ENCODE measurements around the gene QRFPR.
A peak's percentile ranks its signal among the peaks of the same experiment; 100 is the strongest.
"Not testable (repeated sequence)": the region's sequence is repeated elsewhere in the genome, so short reads cannot be mapped to it uniquely, and the experiment has no call there.

Gene QRFPR

DNA sequence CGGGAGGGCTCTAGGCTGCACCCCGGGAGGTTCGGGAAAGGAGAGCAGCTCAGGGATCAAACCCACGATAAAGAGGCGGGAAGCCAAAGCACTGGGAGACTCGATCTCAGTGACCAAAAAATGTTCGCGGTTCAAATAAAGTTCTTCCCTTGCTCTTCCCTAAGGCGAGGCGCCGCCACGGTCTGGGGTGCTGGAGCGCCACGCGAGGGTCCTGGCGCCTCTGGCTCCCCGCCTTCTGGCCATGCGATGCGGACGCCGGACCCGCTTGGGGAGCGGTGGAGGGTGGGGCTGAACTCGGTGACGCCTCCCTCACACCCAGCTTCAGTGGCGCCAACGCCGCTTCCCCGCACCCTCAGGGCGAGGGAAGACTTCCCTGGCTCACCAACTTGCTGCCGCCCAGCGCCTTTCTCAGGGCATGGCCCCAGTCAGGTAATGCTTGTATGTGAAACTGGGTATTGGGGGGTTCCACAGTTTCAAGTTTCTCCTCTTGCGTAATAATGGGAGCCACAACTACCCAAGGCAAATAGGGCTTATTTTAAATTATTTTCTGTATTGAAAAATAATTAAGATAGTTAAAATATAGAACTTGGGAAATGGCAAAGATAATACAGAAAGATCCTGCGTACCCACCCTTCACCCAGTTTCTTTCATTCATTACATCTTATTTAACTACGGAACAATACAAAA, at the start of gene QRFPR:
TSS of gene QRFPR (minus strand) at position 243 of the 687 bp plus-strand sequence. CDS start 371 bp downstream, outside the sequence.
- Histone ChIP-seq H3K4me3 (ENCODE audit: insufficient read length, low read depth) (peak within 1 kb of the TSS; percentile 34), H3K4me1 (ENCODE audit: insufficient read depth, insufficient read length) (no peaks in the 10 kb centered on the region), H3K9ac (ENCODE audit: insufficient read length, low read depth) (peak within 1 kb of the TSS; percentile 56), H3K27me3 (ENCODE audit: insufficient read depth, insufficient read length) (peaks cover 28% of the 10 kb centered on the region), H3K36me3 (ENCODE audit: insufficient read depth, insufficient read length, low read length) (no peaks in the 10 kb centered on the region), H3K9me3 (ENCODE audit: insufficient read depth, low read length) (no peaks in the 10 kb centered on the region)
- TF ChIP-seq ZNF274 (IDR thresholded peaks at IDR 0.05; ENCODE audit: low read depth, low read length) (no peak), YY1 (IDR thresholded peaks at IDR 0.05; ENCODE audit: insufficient read depth, insufficient read length) (no peak), SUZ12 (IDR thresholded peaks at IDR 0.05; ENCODE audit: extremely low read depth, insufficient read depth, insufficient read length) (no peak)
- DNase-seq (ENCODE audit: low read depth, low spot score), result no peak

DNA sequence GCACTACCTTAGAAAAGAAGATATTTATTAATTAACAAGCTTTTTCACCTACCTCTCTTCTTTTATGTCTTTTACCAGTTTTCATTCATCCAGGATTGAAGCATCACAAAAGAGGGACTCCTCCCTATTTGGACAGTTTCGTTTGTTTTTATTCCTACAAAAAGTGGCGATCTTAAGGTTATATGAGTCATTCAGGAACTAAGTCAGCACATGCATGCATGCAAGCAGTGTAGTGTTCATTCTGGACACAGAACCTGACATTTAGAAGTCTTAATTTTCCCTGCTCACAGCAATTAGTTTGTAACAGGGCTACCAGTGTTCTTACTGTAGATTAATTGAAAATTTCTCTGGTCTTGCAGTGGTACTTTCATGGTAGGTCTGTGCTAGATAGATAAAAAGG, 47.9 kb upstream of the QRFPR start:
- TF ChIP-seq SUZ12 (IDR thresholded peaks at IDR 0.05; ENCODE audit: extremely low read depth, insufficient read depth, insufficient read length), result no peak
- TF ChIP-seq YY1 (IDR thresholded peaks at IDR 0.05; ENCODE audit: insufficient read depth, insufficient read length), result no peak
- no peak for TF ChIP-seq ZNF274 (IDR thresholded peaks at IDR 0.05; ENCODE audit: low read depth, low read length)
- Histone ChIP-seq H3K9me3 (ENCODE audit: insufficient read depth, low read length) (peaks cover 3% of the 10 kb centered on the region; the same call in 1 of the 2 replicates), H3K9ac (ENCODE audit: insufficient read length, low read depth) (no peak overlapping the region), H3K4me3 (ENCODE audit: insufficient read length, low read depth) (no peak overlapping the region), H3K36me3 (ENCODE audit: insufficient read depth, insufficient read length, low read length) (no peaks in the 10 kb centered on the region), H3K27me3 (ENCODE audit: insufficient read depth, insufficient read length) (no peaks in the 10 kb centered on the region), H3K4me1 (ENCODE audit: insufficient read depth, insufficient read length) (no peaks in the 10 kb centered on the region)
- no peak for DNase-seq (ENCODE audit: low read depth, low spot score)

GRCh38 chr4:121421594-121421993, 40.8 kb upstream of the QRFPR start:
- Histone ChIP-seq H3K36me3 (ENCODE audit: insufficient read depth, insufficient read length, low read length) (no peaks in the 10 kb centered on the region), H3K9me3 (ENCODE audit: insufficient read depth, low read length) (no peaks in the 10 kb centered on the region), H3K4me3 (ENCODE audit: insufficient read length, low read depth) (no peak overlapping the region), H3K27me3 (ENCODE audit: insufficient read depth, insufficient read length) (no peaks in the 10 kb centered on the region), H3K9ac (ENCODE audit: insufficient read length, low read depth) (no peak overlapping the region), H3K4me1 (ENCODE audit: insufficient read depth, insufficient read length) (no peaks in the 10 kb centered on the region)
- TF ChIP-seq YY1 (IDR thresholded peaks at IDR 0.05; ENCODE audit: insufficient read depth, insufficient read length), result no peak
- no peak for TF ChIP-seq ZNF274 (IDR thresholded peaks at IDR 0.05; ENCODE audit: low read depth, low read length)
- no peak for TF ChIP-seq SUZ12 (IDR thresholded peaks at IDR 0.05; ENCODE audit: extremely low read depth, insufficient read depth, insufficient read length)
- DNase-seq (ENCODE audit: low read depth, low spot score), result peak; percentile 9

DNA sequence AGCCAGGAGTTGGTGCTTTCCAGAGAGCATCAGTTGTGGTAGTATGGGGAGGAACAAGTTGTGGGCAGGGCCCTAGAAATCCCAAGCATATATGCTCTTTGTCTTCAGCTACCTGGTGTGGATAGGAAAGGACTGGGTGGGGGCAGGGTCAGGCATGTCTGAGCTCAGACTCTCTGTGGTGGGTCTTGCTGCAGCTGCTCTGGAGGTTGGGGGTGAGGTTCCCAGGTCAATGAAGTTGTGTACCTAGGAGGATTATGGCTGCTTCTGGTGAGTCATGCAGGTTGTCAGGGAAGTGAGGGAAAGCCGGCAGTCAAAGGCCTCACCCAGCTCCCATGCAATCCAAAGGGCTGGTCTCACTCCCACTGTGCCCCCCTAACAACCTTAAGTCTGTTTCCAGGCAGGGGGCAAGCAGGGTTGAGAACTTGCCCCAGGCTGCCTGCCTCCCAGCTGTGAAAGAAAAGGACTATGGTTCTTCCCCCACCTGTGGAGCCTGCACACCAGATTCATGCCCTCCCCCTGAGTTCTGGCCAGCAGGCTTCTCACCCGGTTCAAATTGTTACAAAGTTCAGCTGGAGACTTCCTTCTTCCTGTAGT, 30.4 kb upstream of the QRFPR start:
- no peak for TF ChIP-seq ZNF274 (IDR thresholded peaks at IDR 0.05; ENCODE audit: low read depth, low read length)
- no peak for TF ChIP-seq SUZ12 (IDR thresholded peaks at IDR 0.05; ENCODE audit: extremely low read depth, insufficient read depth, insufficient read length)
- no peak for TF ChIP-seq YY1 (IDR thresholded peaks at IDR 0.05; ENCODE audit: insufficient read depth, insufficient read length)
- Histone ChIP-seq H3K9ac (ENCODE audit: insufficient read length, low read depth) (no peak overlapping the region), H3K36me3 (ENCODE audit: insufficient read depth, insufficient read length, low read length) (no peaks in the 10 kb centered on the region), H3K4me1 (ENCODE audit: insufficient read depth, insufficient read length) (no peaks in the 10 kb centered on the region), H3K9me3 (ENCODE audit: insufficient read depth, low read length) (no peaks in the 10 kb centered on the region), H3K27me3 (ENCODE audit: insufficient read depth, insufficient read length) (no peaks in the 10 kb centered on the region), H3K4me3 (ENCODE audit: insufficient read length, low read depth) (no peak overlapping the region)
- peak; percentile 68 for DNase-seq (ENCODE audit: low read depth, low spot score)

- H3K4me1 ChIP-seq (ENCODE audit: insufficient read depth, insufficient read length); H3K9me3 ChIP-seq (ENCODE audit: insufficient read depth, low read length); DNase-seq (ENCODE audit: low read depth, low spot score): not testable (repeated sequence)
Measured at GRCh38 chr4:121408567-121408966, 27.7 kb upstream of the QRFPR start.

DNA sequence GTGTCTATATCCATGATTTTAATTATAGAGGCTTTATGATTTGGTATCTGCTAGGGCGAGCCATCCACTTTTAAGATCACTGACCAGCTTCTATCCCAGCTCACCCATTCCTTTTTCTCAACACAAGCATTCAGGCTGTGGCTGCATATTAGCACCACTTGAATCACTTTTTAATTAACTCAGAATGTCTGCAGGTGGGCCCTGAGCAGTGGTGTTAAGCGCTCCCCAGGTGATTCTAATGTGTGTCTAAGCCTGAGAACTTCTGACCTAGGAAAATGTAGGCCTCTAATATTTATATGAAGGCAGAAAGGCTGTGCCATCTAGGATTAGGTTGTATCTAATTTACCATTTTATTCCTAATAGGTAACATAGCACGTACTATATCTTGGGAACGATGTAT, 19.8 kb upstream of the QRFPR start:
- Histone ChIP-seq H3K9me3 (ENCODE audit: insufficient read depth, low read length) (no peaks in the 10 kb centered on the region), H3K27me3 (ENCODE audit: insufficient read depth, insufficient read length) (no peaks in the 10 kb centered on the region), H3K36me3 (ENCODE audit: insufficient read depth, insufficient read length, low read length) (no peaks in the 10 kb centered on the region), H3K4me1 (ENCODE audit: insufficient read depth, insufficient read length) (no peaks in the 10 kb centered on the region), H3K4me3 (ENCODE audit: insufficient read length, low read depth) (no peak overlapping the region), H3K9ac (ENCODE audit: insufficient read length, low read depth) (no peak overlapping the region)
- no peak for DNase-seq (ENCODE audit: low read depth, low spot score)
- TF ChIP-seq YY1 (IDR thresholded peaks at IDR 0.05; ENCODE audit: insufficient read depth, insufficient read length) (no peak), ZNF274 (IDR thresholded peaks at IDR 0.05; ENCODE audit: low read depth, low read length) (no peak), SUZ12 (IDR thresholded peaks at IDR 0.05; ENCODE audit: extremely low read depth, insufficient read depth, insufficient read length) (no peak)

More at GRCh38 chr4:121408567-121408966, 27.7 kb upstream of the QRFPR start:
- H3K4me3 ChIP-seq (ENCODE audit: insufficient read length, low read depth); H3K27me3 ChIP-seq (ENCODE audit: insufficient read depth, insufficient read length); H3K9ac ChIP-seq (ENCODE audit: insufficient read length, low read depth); H3K36me3 ChIP-seq (ENCODE audit: insufficient read depth, insufficient read length, low read length): not testable (repeated sequence)

- Histone ChIP-seq H3K9me3 (ENCODE audit: insufficient read depth, low read length) (no peaks in the 10 kb centered on the region), H3K4me1 (ENCODE audit: insufficient read depth, insufficient read length) (no peaks in the 10 kb centered on the region), H3K27me3 (ENCODE audit: insufficient read depth, insufficient read length) (no peaks in the 10 kb centered on the region), H3K9ac (ENCODE audit: insufficient read length, low read depth) (no peak overlapping the region), H3K4me3 (ENCODE audit: insufficient read length, low read depth) (no peak overlapping the region), H3K36me3 (ENCODE audit: insufficient read depth, insufficient read length, low read length) (no peaks in the 10 kb centered on the region)
- TF ChIP-seq SUZ12 (IDR thresholded peaks at IDR 0.05; ENCODE audit: extremely low read depth, insufficient read depth, insufficient read length), result no peak
- TF ChIP-seq YY1 (IDR thresholded peaks at IDR 0.05; ENCODE audit: insufficient read depth, insufficient read length), result no peak
- TF ChIP-seq ZNF274 (IDR thresholded peaks at IDR 0.05; ENCODE audit: low read depth, low read length), result no peak
- no peak for DNase-seq (ENCODE audit: low read depth, low spot score)
Measured at GRCh38 chr4:121397941-121398601, 17.3 kb upstream of the QRFPR start.

All from NT2/D1 (cell line).